H9 (cell line): ENCODE measurements around the gene SPRED1. TPM values are rescaled to one million over a fixed set of nuclear protein-coding genes. Genes with fewer than 3 reads are reported as not detected.

ENCODE experiments used
- DNase-seq: peaks from one replicate; pipeline ENCODE4 v3.0.0-alpha.2; 2017
- H2AFZ ChIP-seq: one replicate; pipeline ENCODE4 v1.6.1; 2013; ENCODE audit warnings: mild to moderate bottlenecking, low read length, control low read depth, moderate library complexity
- H2AK5ac ChIP-seq: 2 replicates; pipeline ENCODE4 v1.6.1; 2013; ENCODE audit warnings: low read length, control low read depth, mixed read lengths; ENCODE audit not compliant: insufficient read length
- H2BK120ac ChIP-seq: one replicate; pipeline ENCODE4 v1.6.1; 2013; ENCODE audit warnings: low read depth, mild to moderate bottlenecking, low read length, control low read depth, inconsistent platforms; ENCODE audit not compliant: poor library complexity, severe bottlenecking
- H2BK12ac ChIP-seq: 2 replicates; pipeline ENCODE4 v1.6.1; 2013; ENCODE audit warnings: low read length, control low read depth, mixed read lengths, low read depth; ENCODE audit not compliant: insufficient read length
- H2BK15ac ChIP-seq: 2 replicates; pipeline ENCODE4 v1.6.1; 2013; ENCODE audit warnings: low read depth, low read length, control low read depth
- H2BK20ac ChIP-seq: one replicate; pipeline ENCODE4 v1.6.1; 2013; ENCODE audit warnings: low read depth, mild to moderate bottlenecking, low read length, control low read depth, inconsistent platforms; ENCODE audit not compliant: poor library complexity, severe bottlenecking
- H2BK5ac ChIP-seq: 2 replicates; pipeline ENCODE4 v1.6.1; 2013; ENCODE audit warnings: low read length, control low read depth, mixed read lengths; ENCODE audit not compliant: insufficient read length
- H3K14ac ChIP-seq: 2 replicates; pipeline ENCODE4 v1.6.1; 2013; ENCODE audit warnings: low read length, control low read depth; ENCODE audit not compliant: insufficient read depth
- H3K18ac ChIP-seq: 2 replicates; pipeline ENCODE4 v1.6.1; 2013; ENCODE audit warnings: low read depth, mild to moderate bottlenecking, mixed read lengths, low read length, control low read depth; ENCODE audit not compliant: insufficient read length
- H3K23ac ChIP-seq: 2 replicates; pipeline ENCODE4 v1.6.1; 2013; ENCODE audit warnings: low read length, control low read depth, mixed read lengths, low read depth; ENCODE audit not compliant: insufficient read length
- H3K23me2 ChIP-seq: 2 replicates; pipeline ENCODE4 v1.6.1; 2013; ENCODE audit warnings: low read depth, mild to moderate bottlenecking, mixed read lengths, low read length, control low read depth; ENCODE audit not compliant: insufficient read length, poor library complexity, severe bottlenecking
- H3K27ac ChIP-seq: 2 replicates; pipeline ENCODE4 v1.5.1; 2013; ENCODE audit warnings: low read length, control low read depth, mixed read lengths, low read depth; ENCODE audit not compliant: insufficient read length
- H3K27me3 ChIP-seq: 2 replicates; pipeline ENCODE4 v1.6.1; 2013; ENCODE audit warnings: low read length, control low read depth, inconsistent platforms; ENCODE audit not compliant: insufficient read depth
- H3K4ac ChIP-seq: 2 replicates; pipeline ENCODE4 v1.6.1; 2013; ENCODE audit warnings: low read depth, mild to moderate bottlenecking, control low read depth, inconsistent platforms, low read length, moderate library complexity
- H3K4me1 ChIP-seq: 2 replicates; pipeline ENCODE4 v1.6.1; 2013; ENCODE audit warnings: low read length, control low read depth, inconsistent platforms; ENCODE audit not compliant: insufficient read depth
- H3K4me2 ChIP-seq: 2 replicates; pipeline ENCODE4 v1.6.1; 2013; ENCODE audit warnings: low read length, control low read depth, mixed read lengths; ENCODE audit not compliant: insufficient read length, insufficient read depth
- H3K56ac ChIP-seq: 2 replicates; pipeline ENCODE4 v1.6.1; 2013; ENCODE audit warnings: low read depth, mild to moderate bottlenecking, mixed read lengths, low read length, control low read depth; ENCODE audit not compliant: insufficient read length
- H3K79me1 ChIP-seq: 2 replicates; pipeline ENCODE4 v1.6.1; 2013; ENCODE audit warnings: low read depth, mild to moderate bottlenecking, moderate library complexity, low read length, control low read depth, inconsistent platforms; ENCODE audit not compliant: insufficient read depth, poor library complexity, severe bottlenecking
- H3K79me2 ChIP-seq: 2 replicates; pipeline ENCODE4 v1.6.1; 2013; ENCODE audit warnings: low read length, control low read depth, inconsistent platforms; ENCODE audit not compliant: insufficient read depth
- H3K9ac ChIP-seq: 2 replicates; pipeline ENCODE4 v1.6.1; 2013; ENCODE audit warnings: low read length, control low read depth, mixed read lengths; ENCODE audit not compliant: insufficient read length; ENCODE audit errors: extremely low read depth
- H3K9me3 ChIP-seq: one replicate; pipeline ENCODE4 v1.6.1; 2013; ENCODE audit warnings: low read depth, low read length, inconsistent platforms; ENCODE audit not compliant: control insufficient read depth
- H3T11ph ChIP-seq: one replicate; pipeline ENCODE4 v1.6.1; 2013; ENCODE audit warnings: mild to moderate bottlenecking, low read length, control low read depth, inconsistent platforms
- H4K20me1 ChIP-seq: one replicate; pipeline ENCODE4 v1.6.1; 2013; ENCODE audit not compliant: control insufficient read depth, insufficient read length, insufficient read depth
- H4K5ac ChIP-seq: 2 replicates; pipeline ENCODE4 v1.6.1; 2013; ENCODE audit warnings: low read depth, mild to moderate bottlenecking, mixed read lengths, low read length, control low read depth; ENCODE audit not compliant: insufficient read length
- H4K8ac ChIP-seq: replicated peaks from 2 replicates; pipeline ENCODE4 v1.6.1; 2013; ENCODE audit warnings: low read length, control low read depth, mixed read lengths, low read depth; ENCODE audit not compliant: insufficient read length
- H4K91ac ChIP-seq: 2 replicates; pipeline ENCODE4 v1.6.1; 2013; ENCODE audit warnings: low read depth, mild to moderate bottlenecking, moderate library complexity, mixed read lengths, low read length, control low read depth; ENCODE audit not compliant: insufficient read length
- H3K27ac Mint-ChIP-seq, 3 experiments: 2 replicates in 2 of 3; 3 replicates in 1 of 3; pipeline ENCODE4 v1.8.0; 2020 to 2021; ENCODE audit warnings: mixed read lengths in 3 of 3, mild to moderate bottlenecking in 1 of 3, moderate library complexity in 1 of 3
- H3K27me3 Mint-ChIP-seq: 2 replicates; pipeline ENCODE4 v1.8.0; 2021; ENCODE audit warnings: low read depth, mild to moderate bottlenecking, moderate library complexity, mixed read lengths
- H3K36me3 Mint-ChIP-seq, 3 experiments: 2 replicates in 2 of 3; 3 replicates in 1 of 3; pipeline ENCODE4 v1.8.0; 2020 to 2021; ENCODE audit warnings: low read depth in 3 of 3, mixed read lengths in 3 of 3; ENCODE audit not compliant: insufficient read depth in 1 of 3
- H3K4me1 Mint-ChIP-seq, 2 experiments: 2 replicates each; pipeline ENCODE4 v1.8.0; 2020; ENCODE audit warnings: mixed read lengths in 2 of 2
- H3K4me3 Mint-ChIP-seq, 2 experiments: 2 replicates in 1 of 2; 3 replicates in 1 of 2; pipeline ENCODE4 v1.8.0; 2020 to 2021; ENCODE audit warnings: mild to moderate bottlenecking in 2 of 2, mixed read lengths in 2 of 2, moderate library complexity in 1 of 2
- H3K9me3 Mint-ChIP-seq, 2 experiments: 2 replicates in 1 of 2; 3 replicates in 1 of 2; pipeline ENCODE4 v1.8.0; 2020; ENCODE audit warnings: mild to moderate bottlenecking in 2 of 2, mixed read lengths in 2 of 2, moderate library complexity in 1 of 2
- CTCF ChIP-seq: fragments of 200-600 bp; sonication (generic); conservative IDR thresholded peaks from 3 replicates; pipeline ENCODE4 v1.8.0; 2021; ENCODE audit warnings: antibody characterized with exemption, mild to moderate bottlenecking
- WGBS: extraction: QIAGEN DNeasy Blood & Tissue Kit; methylation state at CpG from one replicate; pipeline ENCODE4 v1.1.7; 2013; ENCODE audit warnings: missing lambda C conversion rate, low lambda C conversion rate, mixed read lengths; ENCODE audit not compliant: insufficient read length; ENCODE audit errors: extremely low coverage; 5-methylcytosine and 5-hydroxymethylcytosine counted together
- total RNA-seq: library from RNA; stranded (reverse); gene quantifications from 2 replicates; pipeline ENCODE4 v1.2.1, GENCODE V29; 2021

Gene SPRED1
- total RNA-seq, 1 experiment from 2014 or later, result 41.0 TPM

GRCh38 chr15:38242055-38242454, 10.6 kb upstream of the SPRED1 start:
- peaks cover 15 to 16% of the 10 kb centered on the region in 2 experiments for H3K4me1 Mint-ChIP-seq
- H3K4me3 Mint-ChIP-seq, result no peak overlapping the region
- Histone ChIP-seq H3K79me2 (no peaks in the 10 kb centered on the region), H2BK12ac (no peak overlapping the region), H3K4ac (no peak overlapping the region), H3K4me2 (no peak overlapping the region), H2BK120ac (no peak overlapping the region), H2BK20ac (no peak overlapping the region), H4K8ac (no peak overlapping the region), H3K9me3 (no peaks in the 10 kb centered on the region), H3T11ph (no peak overlapping the region), H4K20me1 (no peaks in the 10 kb centered on the region), H3K27me3 (no peaks in the 10 kb centered on the region), H3K79me1 (no peaks in the 10 kb centered on the region), H2AFZ (no peak overlapping the region), H3K4me1 (no peaks in the 10 kb centered on the region), H3K18ac (no peak overlapping the region), H2AK5ac (no peak overlapping the region), H3K56ac (no peak overlapping the region), H2BK5ac (no peak overlapping the region), H3K9ac (no peak overlapping the region), H3K14ac (no peak overlapping the region), H3K27ac (no peak overlapping the region), H3K23me2 (no peaks in the 10 kb centered on the region), H3K23ac (no peak overlapping the region), H4K5ac (no peak overlapping the region), H2BK15ac (no peak overlapping the region), H4K91ac (no peak overlapping the region)
- TF ChIP-seq CTCF, result no peak
- DNase-seq, result no peak
- peaks cover 0 to 3% of the 10 kb centered on the region in 2 experiments; a peak in 2 of 5 replicates for H3K9me3 Mint-ChIP-seq
- peaks cover 0 to 3% (median 0%) of the 10 kb centered on the region in 3 experiments; a peak in 2 of 7 replicates for H3K36me3 Mint-ChIP-seq
- no CpG with 5 or more reads among the region's 2 CpGs for WGBS
- no peaks in the 10 kb centered on the region; the same call in 1 of the 2 replicates for H3K27me3 Mint-ChIP-seq
- H3K27ac Mint-ChIP-seq, result no peak overlapping the region
